NCI-H526 treated with DMSO at 0.1 percent for 48 hours (cell line): Measurements from ENCODE around the gene CAMTA2.

Experiments used
- DNase-seq: peaks from one replicate; lab custom pipeline; 2025; lab: John Stamatoyannopoulos, UW

CAMTA2 gene

GRCh38 chr17:5002121-5002788, 14.8 kb upstream of the CAMTA2 start:
- DNase-seq: no peak

- DNase-seq: no peak
Measured at GRCh38 chr17:5000237-5000639, 12.8 kb upstream of the CAMTA2 start.

- DNase-seq: no peak
Measured at GRCh38 chr17:4999430-5000093, 12.1 kb upstream of the CAMTA2 start.

GRCh38 chr17:4998732-4999429, 11.4 kb upstream of the CAMTA2 start:
- no peak for DNase-seq

- no peak for DNase-seq
Measured at GRCh38 chr17:4998027-4998731, 10.7 kb upstream of the CAMTA2 start.

- peak; percentile 64 for DNase-seq
Measured at GRCh38 chr17:4997302-4998026, 10.0 kb upstream of the CAMTA2 start, which contains the start of the genes INCA1 and KIF1C. Gene INCA1, minus strand, starts transcription at chr17:4997522. Its CDS starts 3,085 bp downstream, at chr17:4994437. Gene KIF1C, plus strand, starts transcription at chr17:4997950. Its CDS starts 2,297 bp downstream, at chr17:5000247.

- no peak for DNase-seq
Measured at GRCh38 chr17:4994081-4994595, 6.7 kb upstream of the CAMTA2 start.

- no peak for DNase-seq
Measured at GRCh38 chr17:4987767-4988567, 492 bp upstream of the CAMTA2 start.

- no peak for DNase-seq
Measured at GRCh38 chr17:4986403-4986802, 1.1 kb downstream of the CAMTA2 start.

GRCh38 chr17:4982305-4982704, 5.2 kb downstream of the CAMTA2 start:
- no peak for DNase-seq

GRCh38 chr17:4980644-4981216, 6.7 kb downstream of the CAMTA2 start:
- DNase-seq: peak; percentile 87

GRCh38 chr17:4978726-4979125, 8.7 kb downstream of the CAMTA2 start:
- no peak for DNase-seq

GRCh38 chr17:4974115-4974670, 13.3 kb downstream of the CAMTA2 start:
- no peak for DNase-seq

GRCh38 chr17:4973256-4974114, 14.0 kb downstream of the CAMTA2 start:
- no peak for DNase-seq

- DNase-seq: no peak
Measured at GRCh38 chr17:4972752-4973151, 14.7 kb downstream of the CAMTA2 start.

- DNase-seq: no peak
Measured at GRCh38 chr17:4972322-4972721, 15.2 kb downstream of the CAMTA2 start.

- no peak for DNase-seq
Measured at GRCh38 chr17:4971826-4972225, 15.6 kb downstream of the CAMTA2 start.

GRCh38 chr17:4970273-4970672, 17.2 kb downstream of the CAMTA2 start:
- no peak for DNase-seq
